SK-N-SH (cell line): ENCODE results near the gene PIP4K2B. TPM values are rescaled to one million over a fixed set of nuclear protein-coding genes. Genes with fewer than 3 reads are reported as not detected.

Experiments
- CTCF ChIA-PET: fragments of 300-600, 350-600 bp; formaldehyde crosslinking; extraction: SDS; loops from one replicate; lab custom pipeline; 2021; lab: Yijun Ruan, JAX
- POLR2A ChIA-PET: fragments of 350-600 bp; sonication (Branson Sonifier 250); formaldehyde crosslinking; extraction: SDS; loops from one replicate; lab custom pipeline; 2020; ENCODE audit warnings: antibody characterized with exemption, inconsistent platforms; lab: Yijun Ruan, JAX
- DNase-seq: peaks from one replicate; pipeline ENCODE4 v3.0.0; 2012
- H2AFZ ChIP-seq: fragments of 200-600 bp; sonication (generic); 2 replicates; pipeline ENCODE4 v1.8.1; 2016; ENCODE audit warnings: antibody characterized with exemption, mild to moderate bottlenecking, low read depth
- H3F3A ChIP-seq: fragments of 200-600 bp; sonication (generic); replicated peaks from 2 replicates; pipeline ENCODE3; 2016; ENCODE audit warnings: antibody characterized with exemption, mild to moderate bottlenecking; ENCODE audit not compliant: insufficient read depth
- H3K27ac ChIP-seq, 2 experiments: fragments of 200-500 bp in 1 of 2; fragments of 200-600 bp in 1 of 2; sonication (Bioruptor generic) in 1 of 2; sonication (generic), shearing (Covaris generic) in 1 of 2; 2 replicates each; pipeline versions ENCODE4 v1.5.1 to v1.6.1; 2014 to 2016; ENCODE audit warnings: low read depth in 2 of 2, inconsistent platforms in 1 of 2, low read length in 1 of 2, mild to moderate bottlenecking in 1 of 2, mixed read lengths in 1 of 2
- H3K27me3 ChIP-seq: fragments of 200-600 bp; sonication (generic), shearing (Covaris generic); 2 replicates; pipeline ENCODE4 v1.6.1; 2016; ENCODE audit warnings: mixed run types; ENCODE audit not compliant: insufficient read depth
- H3K36me3 ChIP-seq, 2 experiments: fragments of 200-500 bp in 1 of 2; fragments of 200-600 bp in 1 of 2; sonication (Bioruptor generic) in 1 of 2; sonication (generic) in 1 of 2; replicated peaks in 1 of 2; 2 replicates each; pipeline versions ENCODE3 to v1.5.1; 2014 to 2016; ENCODE audit warnings: low read length in 1 of 2, mild to moderate bottlenecking in 1 of 2; ENCODE audit not compliant: insufficient read depth in 2 of 2, control insufficient read depth in 1 of 2
- H3K4me1 ChIP-seq, 2 experiments: fragments of 200-500 bp in 1 of 2; fragments of 200-600 bp in 1 of 2; sonication (Bioruptor generic) in 1 of 2; sonication (generic), shearing (Covaris generic) in 1 of 2; 2 replicates each; pipeline versions ENCODE4 v1.5.1 to v1.6.1; 2014 to 2016; ENCODE audit warnings: low read depth in 1 of 2, low read length in 1 of 2, mixed run types in 1 of 2; ENCODE audit not compliant: insufficient read depth in 2 of 2, control insufficient read depth in 1 of 2
- H3K4me2 ChIP-seq: fragments of 200-600 bp; sonication (generic), shearing (Covaris generic); 2 replicates; pipeline ENCODE4 v1.6.1; 2017; ENCODE audit warnings: mixed run types
- H3K4me3 ChIP-seq, 2 experiments: fragments of 200-500 bp in 1 of 2; fragments of 200-600 bp in 1 of 2; sonication (Bioruptor generic) in 1 of 2; sonication (generic), shearing (Covaris generic) in 1 of 2; 2 replicates each; pipeline versions ENCODE4 v1.5.1 to v1.8.1; 2014 to 2016; ENCODE audit warnings: low read depth in 2 of 2, inconsistent platforms in 1 of 2, low read length in 1 of 2, mild to moderate bottlenecking in 1 of 2, mixed read lengths in 1 of 2, moderate library complexity in 1 of 2
- H3K79me2 ChIP-seq: fragments of 200-600 bp; sonication (generic); 2 replicates; pipeline ENCODE4 v1.8.1; 2017; ENCODE audit warnings: mild to moderate bottlenecking; ENCODE audit not compliant: insufficient read depth
- H3K9ac ChIP-seq: fragments of 200-600 bp; sonication (generic); 2 replicates; pipeline ENCODE4 v1.6.1; 2017; ENCODE audit warnings: mixed run types
- H3K9me2 ChIP-seq: fragments of 200-600 bp; sonication (generic); 2 replicates; pipeline ENCODE4 v1.6.1; 2017; ENCODE audit warnings: mixed run types
- H3K9me3 ChIP-seq: fragments of 200-600 bp; sonication (generic); 2 replicates; pipeline ENCODE4 v1.6.1; 2017; ENCODE audit warnings: mixed run types, mild to moderate bottlenecking, moderate library complexity
- H4K20me1 ChIP-seq: fragments of 200-600 bp; sonication (generic); 2 replicates; pipeline ENCODE4 v1.6.1; 2017; ENCODE audit warnings: mild to moderate bottlenecking, mixed run types; ENCODE audit not compliant: insufficient read depth
- POLR2AphosphoS5 ChIP-seq: IDR thresholded peaks from 2 replicates; pipeline ENCODE4 v1.6.1; 2012; ENCODE audit warnings: low read depth, low read length
- RAD21 ChIP-seq: IDR thresholded peaks from 2 replicates; pipeline ENCODE4 v1.6.1; 2012; ENCODE audit warnings: mild to moderate bottlenecking, low read length
- RXRA ChIP-seq: IDR thresholded peaks from 2 replicates; pipeline ENCODE4 v1.4.0; 2012; ENCODE audit warnings: low read depth, mild to moderate bottlenecking, borderline replicate concordance
- WGBS: methylation state at CpG from one replicate; pipeline ENCODE4 v1.1.6; 2017; ENCODE audit warnings: low lambda C conversion rate; 5-methylcytosine and 5-hydroxymethylcytosine counted together
- polyA plus RNA-seq, 3 experiments: library from polyadenylated mRNA; depleted of rRNA; stranded (reverse); fragments of >200 nt; gene quantifications; 2 replicates each; pipeline ENCODE4 v1.2.3, GENCODE V29; 2012

Gene PIP4K2B
- polyA plus RNA-seq, 1 of the 3 experiments (the other 2 are of a cell fraction): 29.8 TPM

GRCh38 chr17:38732376-38733281 is 66.7 kb downstream of the PIP4K2B start:
- Histone ChIP-seq H3K27me3 (no peaks in the 10 kb centered on the region), H3K9me2 (no peaks in the 10 kb centered on the region), H3K9me3 (no peaks in the 10 kb centered on the region), H3K27ac (peak overlapping the region; percentile 12 to 98; a peak in 1 of 4 replicates)
- no peak for TF ChIP-seq RAD21
- TF ChIP-seq, all 33 proteins: peak for 0
- POLR2A ChIA-PET: no interaction called here
- Histone ChIP-seq H3K79me2 (peaks cover 36% of the 10 kb centered on the region; the same call in 1 of the 2 replicates), H3K4me2 (peak overlapping the region; percentile 90; the same call in 1 of the 2 replicates), H3K36me3 (peaks cover 13 to 30% of the 10 kb centered on the region in 2 experiments), H2AFZ (no peak overlapping the region), H4K20me1 (peaks cover 23% of the 10 kb centered on the region; the same call in 1 of the 2 replicates), H3K4me3 (no peak overlapping the region), H3K4me1 (peaks cover 10 to 67% of the 10 kb centered on the region in 2 experiments; a peak in 1 of 4 replicates), H3K9ac (no peak overlapping the region), H3F3A (peaks cover 39% of the 10 kb centered on the region)
- no peak for DNase-seq
- WGBS: 94% methylated on average over 6 of the region's 7 CpGs
- CTCF ChIA-PET: interaction anchor here (1.0 to 7.4 kb wide), 7 partner anchors 12 to 223 kb away, joined by 3 to 88 read pairs (median 7); partner anchors contain the start of genes EPOP and PCGF2

DNA sequence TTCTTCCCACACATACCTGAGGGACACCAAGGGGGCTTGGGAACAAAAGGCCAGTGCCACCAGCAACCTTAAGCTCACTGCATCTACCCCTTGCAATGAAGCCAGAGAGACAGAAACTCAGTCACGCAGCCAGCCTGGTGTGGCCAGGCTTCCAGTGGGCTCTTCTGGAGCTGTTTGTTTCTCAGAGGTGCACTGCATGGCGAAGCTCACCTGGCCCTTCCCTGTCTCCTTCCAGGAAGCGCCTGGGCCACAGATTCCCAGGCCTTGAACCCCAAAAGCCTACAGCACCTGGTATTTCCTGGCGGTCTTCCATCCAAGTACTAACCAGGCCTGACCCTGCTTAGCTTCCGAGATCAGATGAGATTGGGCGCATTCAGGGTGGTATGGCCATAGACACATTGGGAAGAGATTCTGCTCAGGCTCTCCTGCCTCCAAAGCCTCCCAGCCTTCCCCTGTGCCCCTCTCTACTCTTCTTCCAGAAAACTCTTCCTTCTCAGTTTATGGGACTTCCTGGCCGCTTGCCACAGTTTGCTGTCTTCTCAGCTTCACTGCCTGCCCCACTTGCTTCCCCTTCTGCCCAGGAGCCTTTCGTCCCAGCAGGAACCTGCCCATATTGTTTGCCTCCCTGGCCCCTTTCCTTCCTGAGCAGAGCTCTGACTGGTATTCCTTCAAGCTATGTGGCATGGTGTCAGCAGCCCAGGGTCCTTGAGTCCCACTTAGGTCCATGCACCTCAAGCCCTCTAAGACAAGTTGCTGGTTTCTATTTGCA is 67.6 kb downstream of the PIP4K2B start:
- no peak for DNase-seq
- Histone ChIP-seq H3K79me2 (peaks cover 30% of the 10 kb centered on the region; the same call in 1 of the 2 replicates), H3K4me2 (peak overlapping the region; percentile 90), H3K36me3 (peaks cover 12 to 30% of the 10 kb centered on the region in 2 experiments), H3K9ac (0 out of 2 replicates have a peak overlapping the region, but pooled peaks have one; percentile 89), H3K27me3 (no peaks in the 10 kb centered on the region), H3K27ac (peak overlapping the region; percentile 12 to 98; a peak in 3 of 4 replicates), H3K4me3 (peak overlapping the region; percentile 78 to 79; a peak in 3 of 4 replicates), H3F3A (peaks cover 37% of the 10 kb centered on the region), H3K9me2 (no peaks in the 10 kb centered on the region), H4K20me1 (peaks cover 23% of the 10 kb centered on the region; the same call in 1 of the 2 replicates), H2AFZ (no peak overlapping the region), H3K4me1 (peaks cover 10 to 69% of the 10 kb centered on the region in 2 experiments; a peak in 1 of 4 replicates), H3K9me3 (no peaks in the 10 kb centered on the region)
- 95% methylated on average over 7 of the region's 8 CpGs for WGBS
- ChIA-PET POLR2A (interaction anchor here (0.6 to 2.2 kb wide), 7 partner anchors 10 to 149 kb away, joined by 3 to 9 read pairs (median 5); partner anchors contain the start of gene MLLT6), CTCF (interaction anchor here (0.9 to 7.4 kb wide), 13 partner anchors 13 to 222 kb away, joined by 3 to 88 read pairs (median 6); partner anchors contain the start of genes EPOP, MLLT6 and PCGF2)
- 0 out of 2 replicates have a peak, but pooled peaks have one; percentile 11 for TF ChIP-seq POLR2AphosphoS5
- no peak for TF ChIP-seq RXRA
- TF ChIP-seq RAD21: no peak
